Measurements from ENCODE around the gene CYTH4. TPM values are rescaled to one million over a fixed set of nuclear protein-coding genes. Genes with fewer than 3 reads are reported as not detected.

Gene CYTH4
- total RNA-seq, 4 donors from 2014 or later, result 0.55 to 4.3 (median 2.7) TPM

GRCh38 chr22:37295213-37295886, 13.0 kb downstream of the CYTH4 start:
- Histone ChIP-seq H3K36me3 (no peaks in the 10 kb centered on the region), H3K4me1 (peaks cover under 1% of the 10 kb centered on the region), H3K4me3 (no peak overlapping the region), H3K27me3 (peaks cover 20% of the 10 kb centered on the region), H3K27ac (no peak overlapping the region), H3K9me3 (no peaks in the 10 kb centered on the region)
- TF ChIP-seq POLR2AphosphoS5 (IDR thresholded peaks at IDR 0.05), result no peak
- TF ChIP-seq EP300 (IDR thresholded peaks at IDR 0.05), result no peak
- TF ChIP-seq, protein P1, sequence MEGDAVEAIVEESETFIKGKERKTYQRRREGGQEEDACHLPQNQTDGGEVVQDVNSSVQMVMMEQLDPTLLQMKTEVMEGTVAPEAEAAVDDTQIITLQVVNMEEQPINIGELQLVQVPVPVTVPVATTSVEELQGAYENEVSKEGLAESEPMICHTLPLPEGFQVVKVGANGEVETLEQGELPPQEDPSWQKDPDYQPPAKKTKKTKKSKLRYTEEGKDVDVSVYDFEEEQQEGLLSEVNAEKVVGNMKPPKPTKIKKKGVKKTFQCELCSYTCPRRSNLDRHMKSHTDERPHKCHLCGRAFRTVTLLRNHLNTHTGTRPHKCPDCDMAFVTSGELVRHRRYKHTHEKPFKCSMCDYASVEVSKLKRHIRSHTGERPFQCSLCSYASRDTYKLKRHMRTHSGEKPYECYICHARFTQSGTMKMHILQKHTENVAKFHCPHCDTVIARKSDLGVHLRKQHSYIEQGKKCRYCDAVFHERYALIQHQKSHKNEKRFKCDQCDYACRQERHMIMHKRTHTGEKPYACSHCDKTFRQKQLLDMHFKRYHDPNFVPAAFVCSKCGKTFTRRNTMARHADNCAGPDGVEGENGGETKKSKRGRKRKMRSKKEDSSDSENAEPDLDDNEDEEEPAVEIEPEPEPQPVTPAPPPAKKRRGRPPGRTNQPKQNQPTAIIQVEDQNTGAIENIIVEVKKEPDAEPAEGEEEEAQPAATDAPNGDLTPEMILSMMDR (IDR thresholded peaks at IDR 0.05), result no peak
- no peak for TF ChIP-seq POLR2A (IDR thresholded peaks at IDR 0.05)
- no peak for DNase-seq (ENCODE audit: low spot score in 2 of 2)
- WGBS, result 81% methylated on average over 8 of the region's 18 CpGs

- TF ChIP-seq POLR2A (IDR thresholded peaks at IDR 0.05) (no peak), EP300 (IDR thresholded peaks at IDR 0.05) (no peak), POLR2AphosphoS5 (IDR thresholded peaks at IDR 0.05) (no peak)
- TF ChIP-seq, protein P1 (IDR thresholded peaks at IDR 0.05), result no peak
Measured at GRCh38 chr22:37295946-37296345, 13.6 kb downstream of the CYTH4 start.

DNA sequence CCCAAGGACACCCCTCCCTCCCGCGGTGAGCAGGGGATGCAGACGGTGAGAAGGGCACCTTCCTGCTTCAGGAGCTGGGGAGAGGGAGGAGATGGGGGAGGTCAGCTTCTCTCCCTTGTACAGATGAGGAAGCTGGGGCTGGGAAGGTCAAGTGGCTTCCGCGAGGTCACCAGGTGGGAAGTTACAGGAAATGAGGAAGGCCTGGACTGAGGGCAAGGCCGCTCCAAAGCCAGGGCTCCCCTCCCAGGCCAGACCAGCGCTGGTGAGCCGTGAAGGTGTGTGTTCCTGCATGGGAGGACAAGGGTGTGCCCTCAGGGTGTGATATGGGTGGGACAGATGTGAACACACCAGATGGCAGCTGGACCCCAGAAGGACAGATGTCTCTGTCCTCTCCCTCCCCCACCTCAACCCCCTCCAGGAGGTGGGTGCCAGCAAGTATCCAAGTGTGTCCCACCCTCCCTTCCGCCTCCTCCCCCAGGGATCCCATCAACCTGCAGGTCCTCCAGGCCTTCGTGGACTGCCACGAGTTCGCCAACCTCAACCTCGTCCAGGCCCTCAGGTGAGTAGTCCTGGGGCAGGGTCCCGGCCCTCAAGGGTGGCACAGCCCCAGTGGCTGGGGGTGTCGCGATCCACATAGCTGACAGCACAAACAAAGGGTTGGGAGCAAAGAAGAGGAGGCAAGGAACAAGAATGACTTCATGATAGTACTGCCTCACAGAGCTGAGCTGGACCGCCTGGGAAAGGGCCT, 16.6 kb downstream of the CYTH4 start:
- H3K27me3 ChIP-seq, result peaks cover 18% of the 10 kb centered on the region
- no peak overlapping the region for H3K4me3 ChIP-seq
- H3K9me3 ChIP-seq, result no peaks in the 10 kb centered on the region
- TF ChIP-seq POLR2AphosphoS5 (IDR thresholded peaks at IDR 0.05), result no peak
- no peak for TF ChIP-seq POLR2A (IDR thresholded peaks at IDR 0.05)
- TF ChIP-seq, protein P1 (IDR thresholded peaks at IDR 0.05), result no peak
- no peak for TF ChIP-seq EP300 (IDR thresholded peaks at IDR 0.05)
- WGBS, result 81% methylated on average over 17 of the region's 17 CpGs
- peaks cover 8% of the 10 kb centered on the region for H3K4me1 ChIP-seq
- DNase-seq (ENCODE audit: low spot score in 2 of 2), result no peak
- no peak overlapping the region for H3K27ac ChIP-seq
- no peaks in the 10 kb centered on the region for H3K36me3 ChIP-seq

More at GRCh38 chr22:37295946-37296345, 13.6 kb downstream of the CYTH4 start:
- Histone ChIP-seq H3K4me3 (no peak overlapping the region), H3K36me3 (no peaks in the 10 kb centered on the region), H3K9me3 (no peaks in the 10 kb centered on the region), H3K4me1 (peaks cover 7% of the 10 kb centered on the region), H3K27me3 (peaks cover 24% of the 10 kb centered on the region), H3K27ac (no peak overlapping the region)
- no peak for DNase-seq (ENCODE audit: low spot score in 2 of 2)
- WGBS, result 84% methylated on average over 5 of the region's 11 CpGs

- no peak for DNase-seq (ENCODE audit: low spot score in 2 of 2)
- peaks cover 11% of the 10 kb centered on the region for H3K4me1 ChIP-seq
- no peak overlapping the region for H3K27ac ChIP-seq
- no peaks in the 10 kb centered on the region for H3K36me3 ChIP-seq
- H3K9me3 ChIP-seq, result no peaks in the 10 kb centered on the region
- WGBS, result 85% methylated on average over 4 of the region's 4 CpGs
- peaks cover 9% of the 10 kb centered on the region for H3K27me3 ChIP-seq
- no peak for TF ChIP-seq POLR2AphosphoS5 (IDR thresholded peaks at IDR 0.05)
- no peak for TF ChIP-seq POLR2A (IDR thresholded peaks at IDR 0.05)
- TF ChIP-seq, protein P1 (IDR thresholded peaks at IDR 0.05), result no peak
- TF ChIP-seq EP300 (IDR thresholded peaks at IDR 0.05), result no peak
- H3K4me3 ChIP-seq, result no peak overlapping the region
Measured at GRCh38 chr22:37299969-37300509, 17.7 kb downstream of the CYTH4 start.

DNA sequence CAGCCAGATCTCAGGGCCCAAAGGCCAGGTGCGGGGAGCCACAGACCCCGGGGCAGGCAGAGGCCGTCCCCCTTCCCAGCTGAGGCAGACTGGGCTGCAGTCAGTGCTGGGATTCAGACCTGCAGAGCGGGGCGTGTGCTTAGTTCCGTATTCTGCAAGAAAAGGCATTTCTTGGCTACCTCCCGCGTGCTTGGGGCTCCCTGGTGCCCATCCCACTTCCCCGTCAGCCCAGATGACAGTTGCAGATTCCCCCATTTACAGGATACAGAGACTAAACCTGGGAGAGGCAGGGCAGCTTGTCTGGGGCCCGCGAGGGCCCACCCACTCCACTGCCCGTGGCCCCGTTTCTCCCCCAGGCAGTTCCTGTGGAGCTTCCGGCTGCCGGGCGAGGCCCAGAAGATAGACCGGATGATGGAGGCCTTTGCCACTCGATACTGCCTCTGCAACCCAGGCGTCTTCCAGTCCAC, 18.3 kb downstream of the CYTH4 start:
- no peak overlapping the region for H3K4me3 ChIP-seq
- H3K9me3 ChIP-seq, result no peaks in the 10 kb centered on the region
- H3K27me3 ChIP-seq, result peaks cover 8% of the 10 kb centered on the region
- TF ChIP-seq, protein P1 (IDR thresholded peaks at IDR 0.05), result no peak
- TF ChIP-seq POLR2AphosphoS5 (IDR thresholded peaks at IDR 0.05), result no peak
- TF ChIP-seq EP300 (IDR thresholded peaks at IDR 0.05), result no peak
- TF ChIP-seq POLR2A (IDR thresholded peaks at IDR 0.05), result no peak
- H3K4me1 ChIP-seq, result peaks cover 11% of the 10 kb centered on the region
- WGBS, result 55% methylated on average over 10 of the region's 19 CpGs
- H3K27ac ChIP-seq, result no peak overlapping the region
- no peak for DNase-seq (ENCODE audit: low spot score in 2 of 2)
- no peaks in the 10 kb centered on the region for H3K36me3 ChIP-seq
